HG03196 (cell line): Measurements from ENCODE around the gene BEND6.
A peak's percentile ranks its signal among the peaks of the same experiment; 100 is the strongest.

Experiments used
- ATAC-seq: cut with Tn5 transposase; IDR thresholded peaks from one replicate; pipeline ENCODE4 v1.9.1; 2021; ENCODE audit not compliant: unreplicated experiment

The BEND6 gene, protein sequence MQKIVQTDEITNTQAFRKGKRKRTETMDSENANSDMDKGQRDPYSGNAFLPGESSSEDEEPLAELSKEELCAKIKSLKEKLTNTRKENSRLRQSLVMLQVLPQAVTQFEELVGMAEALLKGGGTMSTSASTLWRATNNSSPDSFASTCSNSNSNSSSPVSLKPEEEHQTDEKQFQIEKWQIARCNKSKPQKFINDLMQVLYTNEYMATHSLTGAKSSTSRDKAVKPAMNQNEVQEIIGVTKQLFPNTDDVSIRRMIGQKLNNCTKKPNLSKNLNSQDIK

DNA sequence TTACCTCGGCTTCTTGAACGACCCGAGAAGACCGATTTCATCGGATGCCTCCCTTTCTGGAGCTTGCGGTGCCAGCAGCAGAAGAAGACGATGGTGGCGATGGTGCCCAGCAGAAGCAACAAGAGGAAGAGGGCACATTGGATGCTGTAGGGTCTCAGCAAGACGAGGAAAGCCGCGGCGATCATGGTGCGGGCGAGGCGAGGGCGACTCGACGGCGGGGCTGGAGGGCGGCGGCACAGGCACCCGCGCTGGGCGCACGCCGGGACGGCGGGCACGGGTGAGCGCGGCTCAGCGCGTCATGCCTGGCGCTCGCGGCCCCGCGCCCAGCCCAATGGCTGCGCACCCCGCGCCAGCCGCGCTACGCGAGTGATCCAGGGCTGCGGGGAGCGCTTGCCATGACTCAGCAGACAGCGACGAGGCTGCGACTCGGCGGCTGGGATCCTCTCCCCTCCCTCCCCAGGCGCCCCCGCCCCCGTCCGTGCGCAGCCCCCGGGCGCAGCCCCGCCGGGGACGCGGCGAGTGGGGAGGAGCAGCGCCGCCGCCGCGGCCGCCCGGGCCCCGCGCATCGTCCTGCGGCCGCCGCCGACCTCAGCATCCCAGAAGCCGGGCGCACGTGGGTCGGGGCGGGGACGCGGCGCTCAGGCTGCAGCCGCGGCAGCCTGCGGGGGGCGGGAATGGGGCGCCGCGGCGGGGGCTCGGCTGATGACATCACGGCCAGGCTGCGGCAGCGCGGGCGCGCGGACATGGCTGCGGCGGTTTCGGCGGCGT, at the start of gene BEND6:
Gene BEND6, plus strand, starts transcription at position 705 of the 768 bp plus-strand sequence. CDS start 26,704 bp downstream, outside the sequence.
- ATAC-seq = peak; percentile 32

GRCh38 chr6:56905378-56905777, 49.5 kb upstream of the BEND6 start:
- no peak for ATAC-seq

DNA sequence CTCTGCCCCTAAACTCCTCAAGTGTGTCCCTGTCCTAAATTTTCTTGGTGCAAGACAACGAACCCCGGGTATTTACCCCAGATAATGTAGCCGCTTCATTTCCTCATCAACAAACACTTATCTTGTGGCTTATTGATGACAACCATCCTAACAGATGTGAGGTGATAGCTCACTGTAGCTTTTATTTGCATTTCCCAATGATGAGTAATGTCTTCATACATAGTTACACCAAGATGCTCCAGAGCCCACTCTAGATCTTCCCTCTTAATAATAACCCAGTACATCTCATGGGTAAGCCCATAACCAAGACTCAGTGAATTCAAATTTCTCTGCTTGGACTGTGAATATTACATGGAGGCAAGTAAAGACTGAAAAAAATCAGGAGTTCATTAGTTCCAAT, 48.2 kb upstream of the BEND6 start:
- ATAC-seq = no peak

DNA sequence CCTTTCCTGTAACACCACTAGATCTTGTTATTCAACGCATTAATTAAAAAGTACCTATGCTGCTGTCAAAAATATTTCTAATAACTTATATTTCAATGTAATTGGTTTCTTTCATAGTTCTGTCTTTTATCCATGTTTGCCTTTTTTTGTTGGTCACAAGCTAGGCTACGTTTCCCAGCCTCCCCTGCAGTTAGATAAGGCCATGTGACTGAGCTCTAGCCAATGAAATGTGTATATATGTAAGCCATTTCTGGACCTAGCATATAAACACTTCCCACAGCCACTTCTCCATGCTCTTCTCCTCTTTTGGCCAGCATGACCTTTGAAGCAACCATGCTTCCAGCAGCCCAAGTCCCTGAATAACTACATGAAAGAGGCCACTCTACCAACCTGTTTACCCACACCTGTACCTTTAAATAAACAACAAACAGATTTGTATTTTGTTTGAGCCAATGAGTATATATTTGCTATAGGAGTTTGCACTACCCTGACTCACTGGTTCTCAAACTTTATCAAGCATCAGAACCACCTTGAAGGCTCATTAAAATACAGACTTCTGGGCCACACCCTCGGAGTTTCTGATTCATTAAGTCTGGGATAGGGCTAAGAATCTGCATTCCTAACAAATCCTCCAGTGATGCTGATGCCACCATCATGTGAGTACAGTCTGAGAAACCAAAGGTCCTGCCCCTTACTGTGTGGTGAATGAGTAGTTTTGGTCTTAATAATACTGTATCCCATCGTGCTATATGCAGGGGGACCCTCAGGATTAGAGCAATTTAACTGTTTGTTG, 45.6 kb upstream of the BEND6 start:
- no peak for ATAC-seq

DNA sequence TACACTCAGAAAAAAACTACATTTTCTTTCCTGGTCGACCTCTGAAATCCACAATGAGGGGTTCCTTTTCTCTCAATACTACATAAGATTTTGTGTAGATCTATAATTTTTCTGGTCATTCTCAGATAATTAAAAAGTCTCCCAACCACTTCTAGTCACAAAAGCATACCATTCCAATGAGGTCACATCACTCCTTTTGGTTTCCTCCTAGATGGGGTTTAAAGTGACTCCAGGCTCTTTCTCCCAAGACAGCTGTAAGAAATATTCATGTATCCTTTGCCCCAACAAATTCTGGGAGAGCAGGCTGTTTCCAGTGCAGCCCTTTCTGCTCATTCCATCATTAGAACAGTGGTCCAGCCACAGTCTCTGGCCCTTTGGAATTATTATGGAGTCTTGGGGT, 43.1 kb upstream of the BEND6 start:
- no peak for ATAC-seq

DNA sequence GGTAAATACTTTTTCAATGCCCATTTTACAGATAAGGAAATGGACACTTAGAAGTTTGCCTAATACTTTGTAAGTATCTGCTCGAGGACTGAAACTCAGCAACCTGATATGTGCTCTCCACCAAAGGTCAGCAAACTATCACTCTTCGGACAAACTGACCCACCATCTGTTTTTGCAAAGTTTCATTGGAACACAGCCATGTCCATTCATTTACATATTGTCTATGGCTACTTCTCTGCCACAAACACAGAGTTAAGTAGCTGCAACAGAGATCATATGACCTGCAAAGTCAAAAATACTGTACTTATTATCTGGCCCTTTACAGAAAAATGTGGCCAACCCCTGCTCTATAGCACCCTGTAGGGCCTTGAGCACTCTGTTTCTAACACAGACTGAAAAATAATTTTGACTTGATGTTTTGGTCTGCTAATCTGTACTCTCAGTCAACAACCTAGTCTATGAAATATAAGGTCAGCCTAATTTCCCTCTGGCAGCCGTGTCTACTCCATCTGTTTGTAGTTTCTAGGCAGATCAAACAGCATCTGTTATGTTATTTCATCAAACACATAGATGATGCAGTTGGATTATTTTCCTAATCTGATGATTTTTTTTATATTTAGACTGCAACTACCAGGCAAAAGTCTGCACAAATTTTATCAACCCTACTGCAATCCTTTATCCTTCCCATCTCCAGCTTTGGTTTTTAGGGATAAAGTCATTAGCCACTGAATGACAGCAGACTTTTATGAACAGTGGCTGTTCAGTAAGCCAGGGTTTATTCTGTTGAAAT, 41.4 kb upstream of the BEND6 start:
- ATAC-seq = no peak

DNA sequence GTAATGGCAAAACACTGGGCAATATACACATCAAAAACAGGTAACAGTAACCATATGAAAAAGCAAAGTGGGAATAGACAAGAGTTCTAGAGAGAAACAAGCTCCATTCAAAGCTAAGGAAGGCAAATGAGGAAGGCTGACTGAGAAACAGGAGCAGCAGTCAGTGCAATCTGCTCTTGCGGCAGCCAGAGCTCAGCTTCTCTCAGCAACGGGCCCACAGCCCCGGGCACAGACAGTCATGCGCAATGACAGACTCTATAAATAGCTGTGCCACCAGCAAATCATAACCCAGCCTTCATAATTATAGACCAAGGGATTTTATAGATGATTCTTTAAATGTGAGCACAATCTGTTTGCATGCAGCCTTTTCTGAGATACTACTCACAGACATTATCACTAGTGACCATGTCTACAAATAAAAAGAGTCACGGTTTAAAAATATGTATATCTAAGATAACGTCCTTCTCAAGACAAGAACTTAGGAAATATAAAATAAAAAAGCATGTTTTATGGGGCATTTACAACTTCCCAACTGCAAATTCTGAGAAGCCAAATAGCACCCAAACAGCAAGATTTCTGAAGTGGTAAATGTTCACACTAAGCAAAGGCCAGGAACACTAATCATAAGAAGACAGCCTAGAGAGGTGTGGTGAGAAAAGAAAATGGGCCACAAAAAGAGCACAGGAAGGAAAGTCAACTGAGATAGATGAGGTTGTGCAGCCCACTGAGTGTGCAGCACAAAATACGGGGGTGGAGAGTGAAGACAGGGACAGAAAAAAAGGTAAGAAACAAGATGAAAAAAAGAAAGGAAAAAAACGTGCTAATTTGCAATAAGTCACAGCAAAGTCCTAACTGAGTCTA, 39.9 kb upstream of the BEND6 start:
- no peak for ATAC-seq

DNA sequence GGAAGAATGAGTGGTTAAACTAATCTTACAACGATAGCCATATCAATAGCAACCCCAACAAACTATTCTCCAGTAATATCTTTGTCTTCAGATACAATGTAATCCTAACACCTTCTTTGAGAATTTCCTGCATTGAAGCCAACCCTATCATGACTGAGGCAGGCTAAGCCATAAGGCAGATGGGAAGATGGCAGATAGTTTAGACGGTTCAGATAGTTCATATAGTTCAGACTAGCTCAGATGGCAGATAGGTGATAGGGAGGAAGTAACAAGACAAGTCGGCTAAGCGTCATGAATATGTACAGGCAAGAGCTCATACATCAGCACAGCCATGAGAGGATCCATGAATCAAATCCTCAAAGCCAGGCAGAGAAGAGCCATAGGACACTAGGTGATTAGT, 39.1 kb upstream of the BEND6 start:
- ATAC-seq = no peak

DNA sequence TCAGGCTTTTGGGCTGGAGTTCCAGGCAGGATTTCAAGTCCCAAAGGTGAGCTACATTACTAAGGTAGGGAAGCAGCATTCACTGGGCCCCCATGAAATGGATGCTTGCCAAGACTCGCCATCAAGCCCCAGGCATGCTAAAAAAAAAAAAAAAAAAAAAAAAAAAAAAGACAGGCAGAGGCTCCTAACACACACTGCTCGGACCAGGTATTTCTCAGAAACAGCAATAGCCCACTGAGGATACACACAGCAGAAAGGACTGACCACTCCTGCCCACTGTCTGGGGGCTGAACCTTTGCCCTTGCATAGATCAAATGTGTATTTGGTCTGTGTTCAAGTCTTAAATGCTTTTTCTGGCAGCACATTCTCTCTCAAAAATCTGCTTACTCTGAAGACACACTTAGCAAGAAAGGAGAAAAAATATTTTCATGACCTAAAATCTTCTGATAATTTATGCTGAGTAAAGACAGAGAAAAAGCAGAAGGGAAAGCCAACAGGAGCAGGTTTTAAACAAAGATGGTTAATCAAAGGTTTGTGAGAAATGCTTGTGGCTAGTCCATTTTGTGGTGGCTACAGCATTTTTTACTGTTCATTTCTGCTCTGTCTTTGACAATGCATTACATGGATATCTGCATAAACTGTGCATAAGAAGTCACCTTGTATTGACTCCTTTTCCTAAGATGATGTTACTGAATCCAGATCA, 37.9 kb upstream of the BEND6 start:
- no peak for ATAC-seq

GRCh38 chr6:56922645-56923044, 32.3 kb upstream of the BEND6 start:
- no peak for ATAC-seq

DNA sequence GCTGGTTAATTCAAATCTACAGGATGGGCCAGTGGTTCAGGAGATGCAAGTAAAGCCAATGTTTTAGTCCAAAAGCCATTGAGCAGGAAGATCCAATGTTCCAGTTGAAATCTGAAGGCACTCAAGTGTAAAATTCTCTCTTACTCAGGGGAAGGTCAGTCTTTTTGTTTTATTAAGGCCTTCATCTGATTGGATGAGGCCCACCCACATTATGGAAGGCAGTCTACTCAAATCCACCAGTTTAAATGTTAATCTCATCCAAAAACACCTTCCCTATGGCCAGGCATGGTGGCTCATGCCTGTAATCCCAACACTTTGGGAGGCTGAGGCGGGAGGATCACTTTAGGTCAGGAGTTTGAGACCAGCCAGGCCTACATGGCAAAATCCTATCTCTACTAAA, 31.3 kb upstream of the BEND6 start:
- no peak for ATAC-seq

- ATAC-seq = no peak
These were observed 27.1 kb upstream of the BEND6 start for GRCh38 chr6:56927538-56928453.

- ATAC-seq = no peak
These were observed 24.1 kb upstream of the BEND6 start for GRCh38 chr6:56930846-56931245.

- ATAC-seq = no peak
These were observed 21.9 kb upstream of the BEND6 start for GRCh38 chr6:56932910-56933477.

GRCh38 chr6:56933650-56934049, 21.3 kb upstream of the BEND6 start:
- no peak for ATAC-seq

GRCh38 chr6:56934876-56935275, 20.0 kb upstream of the BEND6 start:
- no peak for ATAC-seq

- no peak for ATAC-seq
These were observed 18.4 kb upstream of the BEND6 start for GRCh38 chr6:56936466-56936865.

DNA sequence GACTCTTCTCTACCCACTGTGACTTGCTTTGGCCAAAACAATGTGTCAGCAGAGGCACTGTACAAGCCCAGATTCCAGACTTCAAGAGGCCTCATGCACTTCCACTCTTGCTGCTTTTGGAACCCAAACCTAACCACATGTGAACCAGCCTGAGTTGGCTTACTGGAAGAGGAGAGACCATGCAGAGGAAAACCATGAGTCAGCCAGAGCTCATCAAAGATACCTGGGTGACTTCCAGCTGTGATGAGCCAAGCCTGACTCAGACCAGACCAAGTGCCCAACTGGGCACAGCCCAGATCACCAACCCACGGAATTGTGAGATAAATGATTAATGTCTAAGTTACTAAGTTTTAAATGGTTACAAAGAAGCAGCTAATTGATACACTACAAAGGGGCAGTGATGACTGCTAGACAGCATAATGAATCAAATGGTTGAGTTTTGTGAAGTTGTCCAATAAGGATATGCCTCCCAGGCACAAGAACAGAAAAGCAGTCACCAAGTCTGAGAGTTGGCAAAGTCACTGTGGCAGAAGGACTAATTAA, 16.2 kb upstream of the BEND6 start:
- ATAC-seq = peak; percentile 70
